Sigmoid colon (tissue), 7 donors: ENCODE data around the gene PDLIM5. TPM values are rescaled to one million over a fixed set of nuclear protein-coding genes. Genes with fewer than 3 reads are reported as not detected.

Experiments
- DNase-seq: peaks from one replicate; pipeline ENCODE4 v3.0.0-alpha.2; 2019
- H3K27ac ChIP-seq, 4 donors: fragments of 200-600 bp; sonication (generic); one replicate each; pipeline ENCODE4 v1.5.1; 2016 to 2019; ENCODE audit warnings: mild to moderate bottlenecking in 1 of 4
- H3K27me3 ChIP-seq, 3 donors: fragments of 200-600 bp; sonication (generic); one replicate each; pipeline ENCODE4 v1.5.1; 2019; ENCODE audit warnings: mild to moderate bottlenecking in 1 of 3
- H3K36me3 ChIP-seq, 4 donors: fragments of 200-600 bp; sonication (generic); one replicate each; pipeline ENCODE4 v1.5.1; 2016 to 2019
- H3K4me1 ChIP-seq, 4 donors: fragments of 200-600 bp; sonication (generic); one replicate each; pipeline ENCODE4 v1.5.1; 2017 to 2019
- H3K4me3 ChIP-seq, 4 donors: fragments of 200-600 bp; sonication (generic); one replicate each; pipeline ENCODE4 v1.5.1; 2017 to 2019; ENCODE audit warnings: mild to moderate bottlenecking in 2 of 4, moderate library complexity in 1 of 4
- H3K9me3 ChIP-seq, 4 donors: fragments of 200-600 bp in 3 of 4; sonication (generic) in 3 of 4; one replicate each; pipeline versions ENCODE4 v1.5.1 to v1.6.1; 2013 to 2019
- EP300 ChIP-seq, 4 donors: sonication (generic); formaldehyde crosslinking; IDR thresholded peaks; one replicate each; pipeline ENCODE4 v1.6.1; 2017; ENCODE audit warnings: antibody characterized with exemption in 4 of 4
- POLR2A ChIP-seq, 2 donors: fragments of 450-650 bp; IDR thresholded peaks; one replicate each; pipeline ENCODE4 v1.6.1; 2016; ENCODE audit warnings: antibody characterized with exemption in 2 of 2, mild to moderate bottlenecking in 2 of 2, moderate library complexity in 2 of 2
- POLR2AphosphoS5 ChIP-seq, 4 donors: sonication (generic); formaldehyde crosslinking; IDR thresholded peaks; one replicate each; pipeline ENCODE4 v1.6.1; 2017; ENCODE audit warnings: antibody characterized with exemption in 4 of 4
- WGBS, 2 donors: extraction: QIAGEN DNeasy Blood & Tissue Kit; methylation state at CpG; one replicate each; pipeline ENCODE4 v1.1.7; 2013; 5-methylcytosine and 5-hydroxymethylcytosine counted together
- intact Hi-C: fragments of 100-400 bp; cut with DNase I; formaldehyde crosslinking; loops from one replicate; pipeline ENCODE4 v1.15.1; 2023
- polyA plus RNA-seq, 3 donors: library from polyadenylated mRNA; stranded (reverse); fragments of 200-250 nt; gene quantifications; one replicate each; pipeline ENCODE4 v1.2.3, GENCODE V29; 2013
- total RNA-seq, 4 donors: library from RNA; depleted of rRNA; stranded (reverse); fragments of >200 nt; gene quantifications; one replicate each; pipeline ENCODE4 v1.1.0, GENCODE V29; 2016
- TF ChIP-seq, protein P1 (sequence below), 4 experiments: fragments of 450-650 bp in 3 of 4; fragments of 200-600 bp in 1 of 4; IDR thresholded peaks; one replicate each; pipeline ENCODE4 v1.5.1; 2016 to 2019; ENCODE audit warnings: antibody characterized with exemption in 4 of 4, mild to moderate bottlenecking in 3 of 4, moderate library complexity in 2 of 4
- donor health status: healthy with polysubstance abuse.
- donor health status: Bipolar disorder and iron deficiency.
- donor health status: healthy.

Gene PDLIM5
- total and polyA plus RNA-seq, 7 donors, result 31.2 to 221 (median 167) TPM

DNA sequence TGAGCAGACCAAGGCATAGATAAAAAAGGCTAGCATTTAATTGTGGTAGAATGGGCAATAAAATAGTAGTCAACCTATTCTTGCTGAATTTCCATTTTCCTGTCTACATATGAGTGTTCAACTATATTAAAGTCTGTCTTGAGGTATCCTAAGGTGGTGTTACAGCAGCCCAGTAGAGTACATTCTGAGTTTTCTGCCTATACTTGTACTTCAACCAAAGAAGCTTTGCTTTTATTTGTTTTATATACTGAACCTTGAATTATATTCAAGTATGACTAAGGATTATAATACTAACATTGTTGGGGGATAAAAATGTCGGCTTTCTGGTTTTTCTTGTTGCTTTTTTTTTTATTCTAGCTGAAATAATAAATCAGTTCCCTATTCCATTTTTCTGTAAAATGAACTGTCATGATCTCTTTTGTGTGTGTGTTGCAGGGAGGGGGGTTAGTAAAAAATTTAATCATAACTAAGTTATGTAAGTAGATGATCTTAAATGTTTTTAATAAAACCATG lies 106.7 kb downstream of the PDLIM5 start:
- no peaks in the 10 kb centered on the region for H3K9me3 ChIP-seq
- DNase-seq, result no peak

DNA sequence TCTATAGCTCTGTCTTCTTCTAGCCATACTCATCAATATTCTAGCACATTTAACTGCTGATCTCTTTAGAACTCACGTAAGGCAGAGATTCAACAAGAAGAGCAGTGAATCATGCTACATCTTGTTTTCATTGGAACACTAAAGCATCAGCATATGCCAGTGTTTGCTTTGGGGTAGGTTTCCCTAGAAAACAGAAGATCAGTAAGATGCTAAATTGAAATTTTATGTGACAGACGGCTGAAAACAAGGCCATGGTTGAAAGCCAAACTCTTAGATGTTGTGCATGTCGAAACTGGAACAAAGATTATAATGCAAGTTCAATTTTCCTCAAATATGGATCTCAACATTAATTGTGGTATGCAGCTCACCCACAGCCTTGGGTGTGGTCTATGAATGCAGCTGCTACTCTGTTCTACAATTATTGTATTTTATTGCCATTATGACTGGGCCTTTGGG lies 107.6 kb downstream of the PDLIM5 start:
- no peak for DNase-seq
- H3K4me1 ChIP-seq, result peaks cover 0 to 60% (median 26%) of the 10 kb centered on the region in 4 donors

More for the DNA sequence above, 106.7 kb downstream of the PDLIM5 start:
- H3K4me1 ChIP-seq, result peaks cover 0 to 51% (median 25%) of the 10 kb centered on the region in 4 donors
- H3K4me3 ChIP-seq, result no peak overlapping the region
- 67 to 90% methylated on average over 1 of the region's 1 CpG for WGBS, 2 donors
- peaks cover 0 to 2% (median 0%) of the 10 kb centered on the region in 4 donors for H3K36me3 ChIP-seq
- no peak overlapping the region for H3K27ac ChIP-seq
- H3K27me3 ChIP-seq, result no peaks in the 10 kb centered on the region
- TF ChIP-seq, protein P1, sequence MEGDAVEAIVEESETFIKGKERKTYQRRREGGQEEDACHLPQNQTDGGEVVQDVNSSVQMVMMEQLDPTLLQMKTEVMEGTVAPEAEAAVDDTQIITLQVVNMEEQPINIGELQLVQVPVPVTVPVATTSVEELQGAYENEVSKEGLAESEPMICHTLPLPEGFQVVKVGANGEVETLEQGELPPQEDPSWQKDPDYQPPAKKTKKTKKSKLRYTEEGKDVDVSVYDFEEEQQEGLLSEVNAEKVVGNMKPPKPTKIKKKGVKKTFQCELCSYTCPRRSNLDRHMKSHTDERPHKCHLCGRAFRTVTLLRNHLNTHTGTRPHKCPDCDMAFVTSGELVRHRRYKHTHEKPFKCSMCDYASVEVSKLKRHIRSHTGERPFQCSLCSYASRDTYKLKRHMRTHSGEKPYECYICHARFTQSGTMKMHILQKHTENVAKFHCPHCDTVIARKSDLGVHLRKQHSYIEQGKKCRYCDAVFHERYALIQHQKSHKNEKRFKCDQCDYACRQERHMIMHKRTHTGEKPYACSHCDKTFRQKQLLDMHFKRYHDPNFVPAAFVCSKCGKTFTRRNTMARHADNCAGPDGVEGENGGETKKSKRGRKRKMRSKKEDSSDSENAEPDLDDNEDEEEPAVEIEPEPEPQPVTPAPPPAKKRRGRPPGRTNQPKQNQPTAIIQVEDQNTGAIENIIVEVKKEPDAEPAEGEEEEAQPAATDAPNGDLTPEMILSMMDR (IDR thresholded peaks at IDR 0.05), result no peak
- TF ChIP-seq POLR2AphosphoS5 (IDR thresholded peaks at IDR 0.05) (no peak), POLR2A (IDR thresholded peaks at IDR 0.05) (no peak), EP300 (IDR thresholded peaks at IDR 0.05) (no peak)
- intact Hi-C loops, result no loop called here

DNA sequence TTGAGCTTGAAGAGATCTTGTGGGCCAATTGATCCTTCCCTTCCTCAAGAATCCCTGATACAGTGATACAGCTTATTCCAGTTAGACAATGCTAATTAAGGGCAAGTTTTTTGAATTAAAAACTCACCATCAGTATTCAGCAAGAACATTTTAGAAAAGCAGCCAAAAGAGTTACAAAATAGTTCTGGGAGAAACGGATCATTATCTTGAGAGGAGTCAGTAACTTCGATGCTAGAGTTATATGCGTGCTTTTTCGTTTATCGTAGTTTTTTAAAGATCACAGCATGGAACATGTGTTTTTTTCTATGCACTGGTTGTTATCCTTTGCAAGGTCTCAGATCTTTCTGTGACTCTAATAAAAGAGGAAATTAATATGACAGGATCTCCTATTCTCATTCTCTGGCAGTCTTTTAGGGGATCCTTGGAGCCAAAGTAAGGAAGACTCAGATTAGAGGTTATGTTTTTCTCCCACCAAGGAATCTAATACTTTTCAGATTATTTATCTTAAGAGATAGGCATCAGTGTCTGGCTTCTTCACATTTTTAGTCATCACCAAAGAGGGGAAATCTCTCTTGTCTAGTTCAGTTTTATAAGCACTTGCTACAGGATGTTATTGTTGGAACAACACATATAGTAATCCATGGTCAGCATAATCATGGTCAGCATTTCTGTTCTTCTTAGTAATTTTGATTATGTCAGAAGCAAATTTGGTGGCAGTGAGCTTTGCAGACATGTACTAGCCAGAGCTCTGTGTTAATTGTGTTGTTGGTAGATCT lies 109.7 kb downstream of the PDLIM5 start:
- TF ChIP-seq, protein P1 (IDR thresholded peaks at IDR 0.05), result no peak
- TF ChIP-seq POLR2AphosphoS5 (IDR thresholded peaks at IDR 0.05) (no peak), POLR2A (IDR thresholded peaks at IDR 0.05) (no peak), EP300 (IDR thresholded peaks at IDR 0.05) (no peak)
- Histone ChIP-seq H3K4me3 (no peak overlapping the region), H3K27me3 (no peaks in the 10 kb centered on the region), H3K4me1 (peaks cover 0 to 66% (median 34%) of the 10 kb centered on the region in 4 donors), H3K9me3 (no peaks in the 10 kb centered on the region), H3K36me3 (no peaks in the 10 kb centered on the region), H3K27ac (peak overlapping the region in 3 of 4 donors; percentile 7 to 23 (median 10))
- DNase-seq, result no peak
- 83 to 93% methylated on average over 5 of the region's 5 CpGs for WGBS, 2 donors
- intact Hi-C loops, result no loop called here

More for the DNA sequence above, 107.6 kb downstream of the PDLIM5 start:
- Histone ChIP-seq H3K27ac (no peak overlapping the region), H3K9me3 (no peaks in the 10 kb centered on the region), H3K36me3 (no peaks in the 10 kb centered on the region), H3K4me3 (no peak overlapping the region), H3K27me3 (no peaks in the 10 kb centered on the region)
- intact Hi-C loops, result no loop called here
- TF ChIP-seq POLR2AphosphoS5 (IDR thresholded peaks at IDR 0.05), result no peak
- TF ChIP-seq EP300 (IDR thresholded peaks at IDR 0.05), result no peak
- TF ChIP-seq, protein P1 (IDR thresholded peaks at IDR 0.05), result no peak
- TF ChIP-seq POLR2A (IDR thresholded peaks at IDR 0.05), result no peak
- 83 to 85% methylated on average over 3 of the region's 3 CpGs for WGBS, 2 donors

DNA sequence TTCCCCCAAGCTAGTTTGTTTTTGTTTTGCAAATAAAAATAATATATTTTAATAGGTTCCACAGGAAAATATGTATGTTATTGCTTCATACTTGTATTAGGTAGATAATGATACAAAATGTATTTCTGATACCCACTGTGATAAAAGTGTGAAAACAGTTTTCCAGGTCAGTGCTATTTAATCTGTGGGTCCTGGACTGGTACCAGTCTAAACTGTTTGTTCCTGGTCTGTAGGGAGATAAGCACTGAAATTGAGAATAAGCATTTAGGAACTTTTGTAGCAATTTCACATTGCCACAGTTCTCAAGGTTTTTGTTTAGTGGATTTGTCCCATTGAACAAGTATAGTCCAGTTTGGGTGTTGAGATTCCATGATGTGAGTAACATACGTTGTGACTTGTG lies 110.5 kb downstream of the PDLIM5 start:
- intact Hi-C loops, result no loop called here
- Histone ChIP-seq H3K27ac (peak overlapping the region in 1 of 4 donors; percentile 10), H3K4me1 (peaks cover 0 to 68% (median 36%) of the 10 kb centered on the region in 4 donors), H3K9me3 (no peaks in the 10 kb centered on the region), H3K4me3 (no peak overlapping the region), H3K36me3 (no peaks in the 10 kb centered on the region), H3K27me3 (no peaks in the 10 kb centered on the region)
- WGBS, 2 donors, result 87% methylated on average over 1 of the region's 1 CpG
- TF ChIP-seq POLR2AphosphoS5 (IDR thresholded peaks at IDR 0.05) (no peak), POLR2A (IDR thresholded peaks at IDR 0.05) (no peak), EP300 (IDR thresholded peaks at IDR 0.05) (no peak)
- TF ChIP-seq, protein P1 (IDR thresholded peaks at IDR 0.05), result no peak
- DNase-seq, result no peak
